ENCODE measurements around the gene CA10.

DNA sequence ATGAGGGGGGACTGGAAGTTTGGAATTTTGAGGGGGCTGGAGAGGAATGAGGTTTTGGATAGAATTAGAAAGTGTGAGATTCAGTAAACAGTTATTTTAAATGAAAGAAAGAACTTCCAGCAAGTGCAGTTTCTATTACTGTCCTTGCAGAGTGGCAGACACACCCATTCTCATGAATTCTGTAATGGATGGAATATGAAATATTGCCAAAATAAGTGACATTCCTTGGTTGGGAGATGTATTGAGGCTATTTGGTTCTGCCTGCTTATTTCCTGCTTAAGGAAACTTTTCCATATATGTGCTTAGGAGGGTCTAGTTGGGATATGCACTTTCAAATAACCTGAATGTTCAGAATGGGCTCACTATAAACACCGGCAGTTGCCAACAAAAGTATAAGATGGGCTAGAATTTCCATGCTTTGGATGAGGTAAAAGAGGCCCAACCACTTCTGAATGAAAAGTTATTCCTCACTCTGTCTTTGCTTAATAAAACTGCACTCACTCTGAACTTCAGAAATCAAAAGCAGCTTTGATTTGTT, 434.4 kb downstream of the CA10 start:
- TF ChIP-seq, protein P1, sequence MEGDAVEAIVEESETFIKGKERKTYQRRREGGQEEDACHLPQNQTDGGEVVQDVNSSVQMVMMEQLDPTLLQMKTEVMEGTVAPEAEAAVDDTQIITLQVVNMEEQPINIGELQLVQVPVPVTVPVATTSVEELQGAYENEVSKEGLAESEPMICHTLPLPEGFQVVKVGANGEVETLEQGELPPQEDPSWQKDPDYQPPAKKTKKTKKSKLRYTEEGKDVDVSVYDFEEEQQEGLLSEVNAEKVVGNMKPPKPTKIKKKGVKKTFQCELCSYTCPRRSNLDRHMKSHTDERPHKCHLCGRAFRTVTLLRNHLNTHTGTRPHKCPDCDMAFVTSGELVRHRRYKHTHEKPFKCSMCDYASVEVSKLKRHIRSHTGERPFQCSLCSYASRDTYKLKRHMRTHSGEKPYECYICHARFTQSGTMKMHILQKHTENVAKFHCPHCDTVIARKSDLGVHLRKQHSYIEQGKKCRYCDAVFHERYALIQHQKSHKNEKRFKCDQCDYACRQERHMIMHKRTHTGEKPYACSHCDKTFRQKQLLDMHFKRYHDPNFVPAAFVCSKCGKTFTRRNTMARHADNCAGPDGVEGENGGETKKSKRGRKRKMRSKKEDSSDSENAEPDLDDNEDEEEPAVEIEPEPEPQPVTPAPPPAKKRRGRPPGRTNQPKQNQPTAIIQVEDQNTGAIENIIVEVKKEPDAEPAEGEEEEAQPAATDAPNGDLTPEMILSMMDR (IDR thresholded peaks at IDR 0.05) = no peak
- TF ChIP-seq EP300 (IDR thresholded peaks at IDR 0.05; ENCODE audit: low read depth) (no peak), POLR2A (IDR thresholded peaks at IDR 0.05) (no peak)

All from transverse colon (tissue), 3 donors.